ENCODE results near the gene ZNF488.

Gene ZNF488

DNA sequence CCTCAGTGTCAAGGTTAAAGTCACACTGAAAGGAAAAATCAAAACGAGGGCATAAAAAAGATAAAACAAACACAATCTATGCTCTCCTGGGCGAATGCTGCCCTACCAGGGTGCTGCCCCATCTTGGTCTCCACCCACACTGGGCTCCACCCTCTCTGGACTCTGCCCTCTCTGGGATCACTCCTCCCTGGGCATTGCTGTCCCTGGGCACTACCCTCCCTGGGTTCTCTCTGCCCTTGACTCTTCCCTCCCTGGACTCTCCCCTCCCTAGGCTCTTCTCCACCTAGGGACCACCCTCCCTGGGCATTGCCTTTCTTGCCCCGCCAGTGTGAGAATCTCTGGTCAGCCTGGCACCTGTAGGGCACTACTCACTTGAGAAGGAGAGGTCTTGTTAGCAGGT is 53.3 kb downstream of the ZNF488 start:
- no peaks in the 10 kb centered on the region for H3K9me2 ChIP-seq (replicated peaks; ENCODE audit: control insufficient read depth, low read length)
- no peaks in the 10 kb centered on the region for H3F3A ChIP-seq (ENCODE audit: control insufficient read depth, insufficient read depth)
- no peaks in the 10 kb centered on the region for H4K20me1 ChIP-seq (ENCODE audit: control insufficient read depth, insufficient read depth, low read depth, low read length)
- H3K4me2 ChIP-seq (ENCODE audit: low read length) = no peak overlapping the region
- H3K36me3 ChIP-seq (ENCODE audit: control insufficient read depth, low read length) = no peaks in the 10 kb centered on the region
- H3K9me3 ChIP-seq (ENCODE audit: control insufficient read depth, insufficient read depth, low read length) = peaks cover 3% of the 10 kb centered on the region; the same call in 1 of the 2 replicates
- H3K4me1 ChIP-seq (ENCODE audit: control insufficient read depth, low read length) = no peaks in the 10 kb centered on the region
- H3K4me3 ChIP-seq (ENCODE audit: low read length) = no peak overlapping the region
- no peak for TF ChIP-seq EZH2phosphoT487 (IDR thresholded peaks at IDR 0.05; ENCODE audit: borderline replicate concordance, low read length)
- TF ChIP-seq, protein P1, sequence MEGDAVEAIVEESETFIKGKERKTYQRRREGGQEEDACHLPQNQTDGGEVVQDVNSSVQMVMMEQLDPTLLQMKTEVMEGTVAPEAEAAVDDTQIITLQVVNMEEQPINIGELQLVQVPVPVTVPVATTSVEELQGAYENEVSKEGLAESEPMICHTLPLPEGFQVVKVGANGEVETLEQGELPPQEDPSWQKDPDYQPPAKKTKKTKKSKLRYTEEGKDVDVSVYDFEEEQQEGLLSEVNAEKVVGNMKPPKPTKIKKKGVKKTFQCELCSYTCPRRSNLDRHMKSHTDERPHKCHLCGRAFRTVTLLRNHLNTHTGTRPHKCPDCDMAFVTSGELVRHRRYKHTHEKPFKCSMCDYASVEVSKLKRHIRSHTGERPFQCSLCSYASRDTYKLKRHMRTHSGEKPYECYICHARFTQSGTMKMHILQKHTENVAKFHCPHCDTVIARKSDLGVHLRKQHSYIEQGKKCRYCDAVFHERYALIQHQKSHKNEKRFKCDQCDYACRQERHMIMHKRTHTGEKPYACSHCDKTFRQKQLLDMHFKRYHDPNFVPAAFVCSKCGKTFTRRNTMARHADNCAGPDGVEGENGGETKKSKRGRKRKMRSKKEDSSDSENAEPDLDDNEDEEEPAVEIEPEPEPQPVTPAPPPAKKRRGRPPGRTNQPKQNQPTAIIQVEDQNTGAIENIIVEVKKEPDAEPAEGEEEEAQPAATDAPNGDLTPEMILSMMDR (IDR thresholded peaks at IDR 0.05; ENCODE audit: low read depth, low read length, poor library complexity, severe bottlenecking) = no peak
- H3K79me2 ChIP-seq (ENCODE audit: control insufficient read depth, low read length) = no peaks in the 10 kb centered on the region
- no peaks in the 10 kb centered on the region for H3K27me3 ChIP-seq (ENCODE audit: control insufficient read depth, low read length)
- no peak overlapping the region for H3K27ac ChIP-seq (ENCODE audit: low read depth, low read length)

DNA sequence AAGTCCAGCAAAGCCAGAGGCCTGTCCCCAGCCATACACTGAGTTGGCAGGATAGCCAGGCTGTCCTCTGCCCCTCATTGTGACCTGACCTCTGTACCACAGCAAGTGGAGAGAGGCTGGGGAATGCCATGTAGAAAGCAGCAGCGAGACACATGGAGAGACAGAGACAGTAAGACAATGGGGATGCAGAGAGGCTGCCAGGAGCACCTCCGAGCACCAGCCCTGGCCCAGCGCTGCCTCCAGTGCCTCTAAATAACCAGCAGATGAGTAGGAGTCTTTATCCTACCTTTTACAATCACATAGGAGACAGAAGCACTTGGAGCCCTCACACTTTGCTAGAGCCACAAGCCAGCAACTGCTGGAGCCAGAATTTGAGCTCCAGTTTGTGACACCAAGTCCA is 53.7 kb downstream of the ZNF488 start:
- no peak overlapping the region for H3K4me2 ChIP-seq (ENCODE audit: low read length)
- no peaks in the 10 kb centered on the region for H3K79me2 ChIP-seq (ENCODE audit: control insufficient read depth, low read length)
- no peaks in the 10 kb centered on the region for H3K27me3 ChIP-seq (ENCODE audit: control insufficient read depth, low read length)
- no peaks in the 10 kb centered on the region for H4K20me1 ChIP-seq (ENCODE audit: control insufficient read depth, insufficient read depth, low read depth, low read length)
- peaks cover 3% of the 10 kb centered on the region; the same call in 1 of the 2 replicates for H3K9me3 ChIP-seq (ENCODE audit: control insufficient read depth, insufficient read depth, low read length)
- no peak overlapping the region for H3K27ac ChIP-seq (ENCODE audit: low read depth, low read length)
- H3K4me3 ChIP-seq (ENCODE audit: low read length) = no peak overlapping the region
- no peak for TF ChIP-seq EZH2phosphoT487 (IDR thresholded peaks at IDR 0.05; ENCODE audit: borderline replicate concordance, low read length)
- TF ChIP-seq, protein P1 (IDR thresholded peaks at IDR 0.05; ENCODE audit: low read depth, low read length, poor library complexity, severe bottlenecking) = no peak
- H3K4me1 ChIP-seq (ENCODE audit: control insufficient read depth, low read length) = no peaks in the 10 kb centered on the region
- no peaks in the 10 kb centered on the region for H3F3A ChIP-seq (ENCODE audit: control insufficient read depth, insufficient read depth)
- H3K36me3 ChIP-seq (ENCODE audit: control insufficient read depth, low read length) = no peaks in the 10 kb centered on the region
- H3K9me2 ChIP-seq (replicated peaks; ENCODE audit: control insufficient read depth, low read length) = no peaks in the 10 kb centered on the region

DNA sequence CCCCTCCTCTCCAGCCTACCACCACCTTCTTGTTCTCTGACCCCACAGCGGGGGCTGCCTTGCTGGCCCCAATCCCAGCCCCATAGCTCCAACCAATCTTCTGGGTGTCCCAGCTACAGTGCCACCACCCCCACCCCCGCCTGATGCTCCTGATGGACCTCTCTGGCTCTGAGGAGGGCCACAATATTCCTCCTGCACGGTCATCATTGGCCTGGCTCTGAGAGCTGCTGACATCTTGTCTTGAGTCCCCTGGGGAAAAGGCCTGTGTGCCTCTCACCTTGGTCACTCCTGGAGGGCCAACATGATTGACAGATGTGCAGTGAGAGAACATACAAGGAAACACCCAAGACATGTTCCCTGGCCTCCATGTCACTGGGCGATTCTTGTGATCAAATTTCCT is 54.2 kb downstream of the ZNF488 start:
- Histone ChIP-seq H3K4me1 (ENCODE audit: control insufficient read depth, low read length) (no peaks in the 10 kb centered on the region), H3K36me3 (ENCODE audit: control insufficient read depth, low read length) (no peaks in the 10 kb centered on the region), H4K20me1 (ENCODE audit: control insufficient read depth, insufficient read depth, low read depth, low read length) (no peaks in the 10 kb centered on the region), H3K79me2 (ENCODE audit: control insufficient read depth, low read length) (no peaks in the 10 kb centered on the region), H3K27me3 (ENCODE audit: control insufficient read depth, low read length) (no peaks in the 10 kb centered on the region), H3K4me2 (ENCODE audit: low read length) (no peak overlapping the region), H3K4me3 (ENCODE audit: low read length) (no peak overlapping the region), H3K9me3 (ENCODE audit: control insufficient read depth, insufficient read depth, low read length) (peaks cover 3% of the 10 kb centered on the region; the same call in 1 of the 2 replicates), H3K9me2 (replicated peaks; ENCODE audit: control insufficient read depth, low read length) (no peaks in the 10 kb centered on the region), H3K27ac (ENCODE audit: low read depth, low read length) (no peak overlapping the region), H3F3A (ENCODE audit: control insufficient read depth, insufficient read depth) (no peaks in the 10 kb centered on the region)
- TF ChIP-seq EZH2phosphoT487 (IDR thresholded peaks at IDR 0.05; ENCODE audit: borderline replicate concordance, low read length) = no peak
- TF ChIP-seq, protein P1 (IDR thresholded peaks at IDR 0.05; ENCODE audit: low read depth, low read length, poor library complexity, severe bottlenecking) = no peak
